Sigmoid colon (tissue), 7 donors: ENCODE data around the gene FNDC5. TPM values are rescaled to one million over a fixed set of nuclear protein-coding genes. Genes with fewer than 3 reads are reported as not detected.

Source experiments
- DNase-seq: peaks from one replicate; pipeline ENCODE4 v3.0.0-alpha.2; 2019
- H3K27ac ChIP-seq, 4 donors: fragments of 200-600 bp; sonication (generic); one replicate each; pipeline ENCODE4 v1.5.1; 2016 to 2019; ENCODE audit warnings: mild to moderate bottlenecking in 1 of 4
- H3K27me3 ChIP-seq, 3 donors: fragments of 200-600 bp; sonication (generic); one replicate each; pipeline ENCODE4 v1.5.1; 2019; ENCODE audit warnings: mild to moderate bottlenecking in 1 of 3
- H3K36me3 ChIP-seq, 4 donors: fragments of 200-600 bp; sonication (generic); one replicate each; pipeline ENCODE4 v1.5.1; 2016 to 2019
- H3K4me1 ChIP-seq, 4 donors: fragments of 200-600 bp; sonication (generic); one replicate each; pipeline ENCODE4 v1.5.1; 2017 to 2019
- H3K4me3 ChIP-seq, 4 donors: fragments of 200-600 bp; sonication (generic); one replicate each; pipeline ENCODE4 v1.5.1; 2017 to 2019; ENCODE audit warnings: mild to moderate bottlenecking in 2 of 4, moderate library complexity in 1 of 4
- H3K9me3 ChIP-seq, 4 donors: fragments of 200-600 bp in 3 of 4; sonication (generic) in 3 of 4; one replicate each; pipeline versions ENCODE4 v1.5.1 to v1.6.1; 2013 to 2019
- CTCF ChIP-seq, 4 experiments: fragments of 450-650 bp in 3 of 4; fragments of 200-600 bp in 1 of 4; IDR thresholded peaks; one replicate each; pipeline ENCODE4 v1.5.1; 2016 to 2019; ENCODE audit warnings: antibody characterized with exemption in 4 of 4, mild to moderate bottlenecking in 3 of 4, moderate library complexity in 2 of 4
- EP300 ChIP-seq, 4 donors: sonication (generic); formaldehyde crosslinking; IDR thresholded peaks; one replicate each; pipeline ENCODE4 v1.6.1; 2017; ENCODE audit warnings: antibody characterized with exemption in 4 of 4
- POLR2A ChIP-seq, 2 donors: fragments of 450-650 bp; IDR thresholded peaks; one replicate each; pipeline ENCODE4 v1.6.1; 2016; ENCODE audit warnings: antibody characterized with exemption in 2 of 2, mild to moderate bottlenecking in 2 of 2, moderate library complexity in 2 of 2
- POLR2AphosphoS5 ChIP-seq, 4 donors: sonication (generic); formaldehyde crosslinking; IDR thresholded peaks; one replicate each; pipeline ENCODE4 v1.6.1; 2017; ENCODE audit warnings: antibody characterized with exemption in 4 of 4
- WGBS, 2 donors: extraction: QIAGEN DNeasy Blood & Tissue Kit; methylation state at CpG; one replicate each; pipeline ENCODE4 v1.1.7; 2013; 5-methylcytosine and 5-hydroxymethylcytosine counted together
- intact Hi-C: fragments of 100-400 bp; cut with DNase I; formaldehyde crosslinking; loops from one replicate; pipeline ENCODE4 v1.15.1; 2023
- polyA plus RNA-seq, 3 donors: library from polyadenylated mRNA; stranded (reverse); fragments of 200-250 nt; gene quantifications; one replicate each; pipeline ENCODE4 v1.2.3, GENCODE V29; 2013
- total RNA-seq, 4 donors: library from RNA; depleted of rRNA; stranded (reverse); fragments of >200 nt; gene quantifications; one replicate each; pipeline ENCODE4 v1.1.0, GENCODE V29; 2016
- donor health status: healthy with polysubstance abuse.
- donor health status: Bipolar disorder and iron deficiency.
- donor health status: healthy.

Gene FNDC5
- total and polyA plus RNA-seq, 7 donors = 0.20 to 10.2 (median 0.93) TPM; not detected in 1

- WGBS, 2 donors = 79 to 86% methylated on average over 5 of the region's 5 CpGs
Observed at GRCh38 chr1:32873484-32873883, 2.8 kb upstream of the FNDC5 start.

DNA sequence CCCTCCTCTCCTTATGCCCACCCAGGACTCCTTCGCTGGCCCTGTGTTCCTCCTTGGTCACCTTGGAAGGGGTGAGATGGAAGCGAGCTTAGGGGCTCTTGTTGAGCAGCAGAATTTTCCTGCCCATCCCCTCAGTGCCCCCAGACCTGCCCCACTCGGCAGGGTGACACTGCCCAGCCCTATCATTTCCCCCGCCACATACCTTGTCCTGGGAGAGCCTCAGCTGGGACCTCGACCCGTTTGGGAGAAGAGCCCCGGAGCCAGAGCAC, 1.4 kb upstream of the FNDC5 start:
- Histone ChIP-seq H3K4me1 (peaks cover 0 to 23% (median 16%) of the 10 kb centered on the region in 4 donors), H3K9me3 (no peaks in the 10 kb centered on the region), H3K4me3 (no peak overlapping the region), H3K27ac (peak overlapping the region in 1 of 4 donors; percentile 20), H3K36me3 (peaks cover 0 to 7% (median 0%) of the 10 kb centered on the region in 4 donors), H3K27me3 (peaks cover 0 to 4% (median 0%) of the 10 kb centered on the region in 3 donors)
- no peak for DNase-seq
- 48 to 58% methylated on average over 7 of the region's 7 CpGs for WGBS, 2 donors
- no peak for TF ChIP-seq POLR2A (IDR thresholded peaks at IDR 0.05)
- no peak for TF ChIP-seq CTCF (IDR thresholded peaks at IDR 0.05)
- no peak for TF ChIP-seq POLR2AphosphoS5 (IDR thresholded peaks at IDR 0.05)
- no peak for TF ChIP-seq EP300 (IDR thresholded peaks at IDR 0.05)
- intact Hi-C loops = loop anchor here (5.0 kb wide), 2 partner anchors 160 to 210 kb away; partner anchors contain the start of gene AZIN2

More at GRCh38 chr1:32873484-32873883, 2.8 kb upstream of the FNDC5 start:
- DNase-seq = no peak
- H3K27me3 ChIP-seq = peaks cover 0 to 4% (median 0%) of the 10 kb centered on the region in 3 donors
- intact Hi-C loops = loop anchor here (5.0 kb wide), 2 partner anchors 161 to 209 kb away; partner anchors contain the start of gene AZIN2
- no peaks in the 10 kb centered on the region for H3K9me3 ChIP-seq
- TF ChIP-seq CTCF (IDR thresholded peaks at IDR 0.05) (no peak), POLR2AphosphoS5 (IDR thresholded peaks at IDR 0.05) (no peak), POLR2A (IDR thresholded peaks at IDR 0.05) (no peak), EP300 (IDR thresholded peaks at IDR 0.05) (no peak)
- H3K4me1 ChIP-seq = peaks cover 0 to 32% (median 16%) of the 10 kb centered on the region in 4 donors
- no peak overlapping the region for H3K4me3 ChIP-seq
- no peak overlapping the region for H3K27ac ChIP-seq
- H3K36me3 ChIP-seq = peaks cover 0 to under 1% (median 0%) of the 10 kb centered on the region in 4 donors

GRCh38 chr1:32871364-32872191, 866 bp upstream of the FNDC5 start:
- intact Hi-C loops = loop anchor here (5.0 kb wide), 2 partner anchors 159 to 211 kb away; partner anchors contain the start of gene AZIN2
- peaks cover 0 to 4% (median 0%) of the 10 kb centered on the region in 3 donors for H3K27me3 ChIP-seq
- no peak for DNase-seq
- TF ChIP-seq POLR2A (IDR thresholded peaks at IDR 0.05) (no peak), POLR2AphosphoS5 (IDR thresholded peaks at IDR 0.05) (no peak), CTCF (IDR thresholded peaks at IDR 0.05) (no peak), EP300 (IDR thresholded peaks at IDR 0.05) (no peak)
- 51 to 55% methylated on average over 13 of the region's 13 CpGs for WGBS, 2 donors
- no peaks in the 10 kb centered on the region for H3K9me3 ChIP-seq
- H3K4me1 ChIP-seq = peaks cover 0 to 23% (median 15%) of the 10 kb centered on the region in 4 donors
- H3K27ac ChIP-seq = peak overlapping the region in 3 of 4 donors; percentile 1 to 28 (median 20)
- H3K36me3 ChIP-seq = peaks cover 0 to 7% (median 0%) of the 10 kb centered on the region in 4 donors
- peak overlapping the region; percentile 28 to 56 (median 48) for H3K4me3 ChIP-seq

DNA sequence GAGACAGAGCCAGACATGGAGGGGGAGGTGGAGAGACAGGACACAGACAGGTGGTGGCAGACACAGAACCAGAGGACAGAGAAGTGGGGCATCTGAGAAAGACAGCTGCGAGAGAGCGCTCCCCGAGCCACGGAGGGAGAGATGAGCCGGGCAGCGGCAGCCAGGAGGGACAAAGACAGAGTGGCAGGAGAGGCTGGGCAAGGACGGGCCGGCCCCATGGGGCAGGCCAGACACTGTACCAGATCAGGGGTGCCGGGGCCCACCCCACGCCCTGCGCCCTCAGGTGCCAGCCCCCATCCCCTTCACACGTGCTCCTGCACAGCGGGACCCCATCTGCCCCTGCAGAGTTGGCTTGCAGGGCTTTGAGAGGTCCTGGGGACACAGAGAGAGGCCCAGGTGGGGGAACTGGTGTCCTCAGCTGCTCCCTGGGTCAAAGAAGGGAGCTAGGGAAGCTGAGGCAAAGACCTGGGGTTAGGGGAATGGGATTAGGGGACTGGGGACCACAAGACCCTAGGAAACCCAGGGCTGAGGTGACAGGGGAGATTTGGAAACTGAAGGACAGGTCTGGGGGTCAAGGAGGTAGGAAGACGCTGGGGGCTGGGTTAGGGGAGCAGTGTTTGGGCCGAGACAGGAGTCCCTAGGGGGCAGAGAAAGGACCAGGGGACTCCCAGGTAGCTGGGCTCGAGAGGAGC, 643 bp downstream of the FNDC5 start:
- H3K9me3 ChIP-seq = no peaks in the 10 kb centered on the region
- no peak for DNase-seq
- 69 to 70% methylated on average over 16 of the region's 16 CpGs for WGBS, 2 donors
- H3K4me1 ChIP-seq = peaks cover 0 to 33% (median 18%) of the 10 kb centered on the region in 4 donors
- peak overlapping the region in 3 of 4 donors; percentile 42 to 56 (median 54) for H3K4me3 ChIP-seq
- intact Hi-C loops = loop anchor here (5.0 kb wide), 2 partner anchors 158 to 212 kb away; partner anchors contain the start of gene AZIN2
- H3K36me3 ChIP-seq = peaks cover 0 to 7% (median 0%) of the 10 kb centered on the region in 4 donors
- H3K27ac ChIP-seq = peak overlapping the region in 1 of 4 donors; percentile 48
- peaks cover 0 to 4% (median 0%) of the 10 kb centered on the region in 3 donors for H3K27me3 ChIP-seq
- TF ChIP-seq POLR2A (IDR thresholded peaks at IDR 0.05) = no peak
- TF ChIP-seq EP300 (IDR thresholded peaks at IDR 0.05) = no peak
- no peak for TF ChIP-seq CTCF (IDR thresholded peaks at IDR 0.05)
- TF ChIP-seq POLR2AphosphoS5 (IDR thresholded peaks at IDR 0.05) = no peak
